Stimulated activated naive CD8-positive, alpha-beta T cell treated with anti-CD3 and anti-CD28 coated beads, Interleukin-15, amount 100 ng/mL, for 72 hours (primary cell): ENCODE data around the gene PRKACA.
A peak's percentile ranks its signal among the peaks of the same experiment; 100 is the strongest.

ENCODE experiments used
- ATAC-seq: fragments of 150-1000 bp; cut with Tn5 transposase; 2 replicates; pipeline ENCODE4 v1.10.0; 2021; ENCODE audit warnings: mild to moderate bottlenecking, moderate library complexity
- DNase-seq, 2 donors: peaks; one replicate each; pipeline ENCODE4 v3.0.0; 2021 to 2022
- H3K27ac Mint-ChIP-seq, 2 donors: one replicate each; pipeline ENCODE4 v1.8.0; 2022; ENCODE audit warnings: mild to moderate bottlenecking in 2 of 2, mixed read lengths in 2 of 2, moderate library complexity in 2 of 2
- H3K27me3 Mint-ChIP-seq: one replicate; pipeline ENCODE4 v1.8.0; 2022; ENCODE audit warnings: mixed read lengths
- H3K4me1 Mint-ChIP-seq: one replicate; pipeline ENCODE4 v1.8.0; 2022; ENCODE audit warnings: mild to moderate bottlenecking, mixed read lengths
- H3K4me3 Mint-ChIP-seq, 2 donors: one replicate each; pipeline ENCODE4 v1.8.0; 2022; ENCODE audit warnings: mild to moderate bottlenecking in 2 of 2, mixed read lengths in 2 of 2, moderate library complexity in 1 of 2
- H3K9me3 Mint-ChIP-seq, 2 donors: one replicate each; pipeline ENCODE4 v1.8.0; 2022; ENCODE audit warnings: mixed read lengths in 2 of 2

PRKACA gene

DNA sequence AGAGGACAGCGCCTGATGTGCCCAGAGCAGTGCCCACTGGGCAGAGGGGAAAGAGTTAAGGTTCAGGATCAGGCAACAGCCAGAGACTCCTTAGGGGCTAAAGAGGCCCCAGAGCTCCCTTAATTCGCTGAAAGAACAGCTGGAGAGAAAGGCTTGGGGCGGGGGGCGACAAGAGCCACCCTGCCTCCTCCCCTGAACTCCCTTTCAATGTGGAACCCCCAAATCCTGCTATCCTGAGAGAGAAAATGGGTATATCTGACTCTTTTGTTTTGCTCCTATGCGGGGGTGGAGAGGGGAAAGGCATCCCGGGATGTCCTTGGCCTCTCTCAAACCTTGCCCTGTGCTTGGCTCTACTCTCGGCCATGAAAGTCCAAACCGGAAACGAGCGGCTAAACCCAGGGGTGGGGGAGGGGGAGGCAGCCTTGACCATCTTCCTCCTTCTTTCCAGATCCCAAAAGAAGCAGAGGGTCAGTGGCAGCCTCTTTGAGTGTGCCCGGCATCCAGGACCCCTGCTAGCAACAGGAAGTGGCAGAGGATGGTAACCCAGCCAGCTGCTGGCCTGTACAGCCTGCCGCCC lies 4.7 kb downstream of the PRKACA start:
- Mint-ChIP-seq H3K27me3 (no peaks in the 10 kb centered on the region), H3K27ac (no peak overlapping the region), H3K4me3 (peak overlapping the region; percentile 1 to 29), H3K4me1 (peaks cover 61% of the 10 kb centered on the region), H3K9me3 (no peaks in the 10 kb centered on the region)
- ATAC-seq, result no peak
- DNase-seq, result no peak

GRCh38 chr19:14112051-14112808 lies 5.3 kb downstream of the PRKACA start:
- peaks cover 61% of the 10 kb centered on the region for H3K4me1 Mint-ChIP-seq
- ATAC-seq (no peak), DNase-seq (no peak)
- no peaks in the 10 kb centered on the region for H3K9me3 Mint-ChIP-seq
- H3K27ac Mint-ChIP-seq, result no peak overlapping the region
- H3K27me3 Mint-ChIP-seq, result no peaks in the 10 kb centered on the region
- H3K4me3 Mint-ChIP-seq, result peak overlapping the region; percentile 1 to 29

DNA sequence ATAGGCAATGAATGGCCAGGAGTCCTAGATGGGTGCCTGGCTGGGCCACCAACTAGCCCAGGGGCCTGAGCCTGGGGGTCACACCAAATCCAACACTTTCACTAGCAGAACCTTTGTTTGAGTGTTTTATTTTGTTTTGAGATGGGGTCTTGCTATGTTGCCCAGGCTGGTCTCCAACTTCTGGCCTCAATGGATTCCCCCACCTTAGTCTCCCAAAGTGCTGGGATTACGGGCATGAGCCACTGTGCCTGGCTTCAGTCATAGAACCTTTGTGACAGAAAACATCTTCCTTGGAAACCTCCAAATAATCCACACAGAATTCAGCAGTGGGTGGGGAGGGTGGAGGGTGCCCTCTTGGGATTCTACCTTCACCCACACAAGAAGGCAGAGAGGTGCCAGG lies 6.1 kb downstream of the PRKACA start:
- H3K4me1 Mint-ChIP-seq, result peaks cover 56% of the 10 kb centered on the region
- H3K9me3 Mint-ChIP-seq, result no peaks in the 10 kb centered on the region
- ATAC-seq, result no peak
- no peak overlapping the region for H3K27ac Mint-ChIP-seq
- H3K27me3 Mint-ChIP-seq, result no peaks in the 10 kb centered on the region
- no peak for DNase-seq
- H3K4me3 Mint-ChIP-seq, result no peak overlapping the region

DNA sequence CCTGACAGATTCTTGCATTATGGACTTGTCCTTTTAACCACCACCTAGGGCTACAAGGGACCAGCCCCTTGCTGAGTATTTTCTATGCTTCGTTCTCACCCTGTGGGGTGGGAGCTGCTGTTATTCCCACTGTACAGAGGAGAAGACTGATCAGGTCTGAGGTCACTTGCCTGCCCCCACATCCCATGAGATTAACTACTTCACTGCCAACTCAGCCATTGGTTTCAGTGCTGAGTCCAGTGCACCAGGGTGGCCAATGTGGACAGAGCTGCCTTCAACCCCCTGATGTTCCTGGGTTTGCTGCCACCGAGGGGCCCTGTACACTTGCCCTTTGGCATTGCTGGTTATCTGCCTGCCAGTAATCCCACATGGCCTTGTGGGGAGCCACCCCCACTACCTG lies 6.9 kb downstream of the PRKACA start:
- H3K27ac Mint-ChIP-seq, result no peak overlapping the region
- H3K27me3 Mint-ChIP-seq, result no peaks in the 10 kb centered on the region
- no peak overlapping the region for H3K4me3 Mint-ChIP-seq
- peaks cover 47% of the 10 kb centered on the region for H3K4me1 Mint-ChIP-seq
- ATAC-seq, result no peak
- no peak for DNase-seq
- no peaks in the 10 kb centered on the region for H3K9me3 Mint-ChIP-seq

DNA sequence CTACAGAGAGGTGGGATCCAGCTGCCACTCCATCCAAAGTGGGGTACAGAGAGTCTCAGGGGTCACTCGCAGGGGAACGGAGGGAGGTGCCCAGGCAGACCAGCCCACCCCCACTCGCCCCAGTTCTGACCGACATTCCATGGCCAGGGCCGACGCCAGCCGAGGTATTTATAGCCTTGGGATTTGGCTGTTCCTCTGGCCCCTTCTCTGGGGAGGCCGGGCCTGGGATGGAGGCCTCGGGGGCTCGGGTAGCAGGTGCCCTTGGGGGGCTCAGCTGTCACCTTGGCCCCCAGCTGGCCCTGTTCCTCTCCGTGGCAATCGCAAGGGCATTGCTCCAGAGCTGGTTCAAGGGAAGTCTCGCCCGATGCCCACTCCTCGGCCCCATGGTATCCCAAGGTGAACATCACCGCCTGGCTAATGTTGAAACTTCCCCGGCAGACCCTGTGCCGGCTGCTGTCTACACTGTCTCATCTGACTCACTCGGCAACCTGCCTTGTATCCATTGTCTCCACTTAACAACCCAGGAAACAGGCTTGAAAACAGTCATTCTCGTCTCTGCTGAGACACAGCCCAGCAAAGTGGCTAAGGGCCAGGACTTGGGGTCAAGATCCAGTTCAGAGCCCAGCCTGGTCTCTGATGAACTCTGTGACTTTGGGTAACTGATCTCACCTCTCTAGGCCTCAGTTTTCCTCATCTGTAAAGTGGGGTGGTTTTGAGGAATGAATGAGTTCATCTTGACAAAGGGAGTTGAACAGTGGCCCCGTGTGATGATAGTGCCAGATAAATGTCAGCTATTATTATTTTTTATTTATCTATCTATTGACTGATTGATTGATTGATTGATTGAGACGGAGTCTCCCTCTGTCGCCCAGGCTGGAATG lies 9.7 kb downstream of the PRKACA start:
- no peak overlapping the region for H3K27ac Mint-ChIP-seq
- H3K27me3 Mint-ChIP-seq, result no peaks in the 10 kb centered on the region
- H3K4me1 Mint-ChIP-seq, result peaks cover 23% of the 10 kb centered on the region
- H3K9me3 Mint-ChIP-seq, result no peaks in the 10 kb centered on the region
- no peak overlapping the region for H3K4me3 Mint-ChIP-seq
- no peak for ATAC-seq
- no peak for DNase-seq

GRCh38 chr19:14106840-14107239 lies 10.7 kb downstream of the PRKACA start:
- no peak overlapping the region for H3K4me3 Mint-ChIP-seq
- H3K4me1 Mint-ChIP-seq, result peaks cover 17% of the 10 kb centered on the region
- no peaks in the 10 kb centered on the region for H3K9me3 Mint-ChIP-seq
- no peak for DNase-seq
- no peak overlapping the region for H3K27ac Mint-ChIP-seq
- no peak for ATAC-seq
- no peaks in the 10 kb centered on the region for H3K27me3 Mint-ChIP-seq

GRCh38 chr19:14105680-14106079 lies 11.9 kb downstream of the PRKACA start:
- no peaks in the 10 kb centered on the region for H3K27me3 Mint-ChIP-seq
- ATAC-seq (no peak), DNase-seq (no peak)
- H3K4me3 Mint-ChIP-seq, result no peak overlapping the region
- peaks cover 10% of the 10 kb centered on the region for H3K4me1 Mint-ChIP-seq
- no peak overlapping the region for H3K27ac Mint-ChIP-seq
- H3K9me3 Mint-ChIP-seq, result no peaks in the 10 kb centered on the region

DNA sequence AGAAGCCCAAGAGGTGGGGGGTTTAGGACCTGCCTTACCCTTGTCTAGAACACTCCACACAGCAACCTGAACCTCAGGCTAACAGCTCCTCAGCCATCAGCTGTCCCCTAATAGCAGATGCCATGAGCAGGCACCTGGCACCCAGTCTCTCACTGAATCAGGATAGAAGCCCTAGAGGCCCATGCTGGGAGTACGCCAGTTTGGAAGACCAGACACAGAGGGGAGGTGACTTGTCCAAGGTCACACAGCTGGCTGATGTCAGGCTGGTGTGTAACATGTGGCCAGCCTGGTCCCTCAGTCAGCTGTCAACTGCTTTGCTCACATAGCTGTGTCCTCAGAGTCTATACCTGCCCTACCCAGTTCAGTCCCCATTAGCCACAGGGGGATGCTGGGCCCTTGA lies 14.3 kb downstream of the PRKACA start:
- no peak overlapping the region for H3K4me3 Mint-ChIP-seq
- H3K9me3 Mint-ChIP-seq, result no peaks in the 10 kb centered on the region
- ATAC-seq, result no peak
- no peak for DNase-seq
- peaks cover 6% of the 10 kb centered on the region for H3K4me1 Mint-ChIP-seq
- no peak overlapping the region for H3K27ac Mint-ChIP-seq
- no peaks in the 10 kb centered on the region for H3K27me3 Mint-ChIP-seq

DNA sequence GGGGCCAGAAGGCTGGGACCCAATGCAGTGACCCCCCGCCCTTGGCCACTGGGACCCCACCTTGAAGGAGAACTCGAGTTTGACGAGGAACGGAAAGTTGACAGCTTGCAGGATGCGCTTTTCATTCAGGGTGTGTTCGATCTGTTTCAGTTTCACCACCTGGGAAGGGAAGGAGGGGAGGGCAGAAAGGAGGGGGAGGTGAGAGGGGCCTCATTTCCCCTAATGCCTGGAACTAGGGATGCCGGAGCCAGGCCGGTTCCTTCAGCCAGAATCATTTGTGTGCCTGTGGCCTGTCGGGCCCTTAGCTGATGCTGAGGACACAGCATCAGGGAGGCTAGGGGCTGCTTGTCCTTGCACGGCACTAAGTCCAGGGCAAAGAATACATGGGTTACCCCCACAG lies 14.8 kb downstream of the PRKACA start:
- DNase-seq (no peak), ATAC-seq (no peak)
- Mint-ChIP-seq H3K9me3 (no peaks in the 10 kb centered on the region), H3K4me3 (no peak overlapping the region), H3K27me3 (no peaks in the 10 kb centered on the region), H3K27ac (no peak overlapping the region), H3K4me1 (peaks cover 6% of the 10 kb centered on the region)

DNA sequence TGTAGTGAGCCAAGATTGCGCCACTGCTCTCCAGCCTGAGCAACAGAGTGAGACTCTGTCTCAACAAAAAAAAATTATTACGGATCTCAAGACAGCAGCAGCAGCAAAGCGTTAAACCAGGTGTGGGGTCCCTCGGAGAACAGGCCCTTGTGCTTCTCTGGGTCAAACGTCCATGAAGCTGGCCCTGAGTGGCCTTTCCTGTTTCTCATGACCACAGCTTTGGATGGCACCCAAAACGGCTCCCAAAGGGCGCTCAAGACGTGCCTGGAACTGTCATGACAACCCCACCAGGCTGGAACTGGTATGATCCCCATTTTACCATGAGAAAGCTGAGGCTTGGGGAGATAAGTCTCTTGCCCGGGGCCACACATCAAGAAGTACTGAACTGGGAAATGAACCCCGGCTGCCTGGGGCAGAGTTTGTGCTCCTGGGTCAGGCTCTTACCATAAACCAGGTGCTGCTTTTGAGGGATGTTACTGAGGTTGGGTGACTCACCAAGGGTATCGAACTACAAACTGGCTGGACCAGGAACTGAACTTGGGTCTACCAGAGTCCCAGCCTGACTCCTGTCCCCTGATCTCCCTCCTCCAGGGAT lies 15.4 kb downstream of the PRKACA start:
- Mint-ChIP-seq H3K9me3 (no peaks in the 10 kb centered on the region), H3K27me3 (no peaks in the 10 kb centered on the region), H3K27ac (no peak overlapping the region), H3K4me1 (peaks cover 6% of the 10 kb centered on the region), H3K4me3 (no peak overlapping the region)
- ATAC-seq (no peak), DNase-seq (no peak)

DNA sequence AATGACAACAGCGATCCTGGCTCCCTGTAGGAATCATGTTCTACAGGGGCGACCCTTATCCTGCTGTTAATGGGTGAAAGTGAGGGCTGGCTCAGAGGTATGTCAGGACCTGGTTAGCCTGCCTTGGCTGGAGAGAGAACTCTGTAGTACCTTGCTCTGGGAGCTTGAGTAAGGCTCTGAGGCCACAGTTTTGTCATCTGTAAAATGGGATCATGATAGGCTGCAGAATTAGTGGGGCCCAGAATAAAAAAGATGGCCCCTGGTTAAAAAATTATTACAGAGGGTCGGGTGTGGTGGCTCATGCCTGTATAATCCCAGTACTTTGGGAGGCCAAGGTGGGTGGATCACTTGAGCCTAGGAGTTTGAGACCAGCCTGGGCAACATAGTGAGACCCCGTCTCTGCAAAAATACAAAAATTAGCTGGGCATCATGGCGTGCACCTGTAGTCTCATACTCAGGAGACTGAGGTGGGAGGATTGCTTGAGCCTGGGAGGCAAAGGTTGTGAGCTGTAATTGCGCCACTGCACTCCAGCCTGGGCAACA lies 16.5 kb downstream of the PRKACA start:
- peaks cover 6% of the 10 kb centered on the region for H3K4me1 Mint-ChIP-seq
- no peaks in the 10 kb centered on the region for H3K9me3 Mint-ChIP-seq
- no peaks in the 10 kb centered on the region for H3K27me3 Mint-ChIP-seq
- peak overlapping the region in 1 of 2 donors; percentile 12 for H3K27ac Mint-ChIP-seq
- DNase-seq (no peak), ATAC-seq (no peak)
- H3K4me3 Mint-ChIP-seq, result no peak overlapping the region

- Mint-ChIP-seq H3K4me3 (no peak overlapping the region), H3K27me3 (no peaks in the 10 kb centered on the region), H3K27ac (peak overlapping the region in 1 of 2 donors; percentile 75), H3K9me3 (peaks cover 8% of the 10 kb centered on the region in 2 donors), H3K4me1 (peaks cover 1% of the 10 kb centered on the region)
- DNase-seq, result no peak
- no peak for ATAC-seq
Measured at GRCh38 chr19:14097532-14098151, 19.9 kb downstream of the PRKACA start.

- DNase-seq, result no peak
- no peak for ATAC-seq
- Mint-ChIP-seq H3K27ac (no peak overlapping the region), H3K4me3 (no peak overlapping the region), H3K4me1 (peaks cover 10% of the 10 kb centered on the region), H3K27me3 (no peaks in the 10 kb centered on the region), H3K9me3 (peaks cover 8% of the 10 kb centered on the region in 2 donors)
Measured at GRCh38 chr19:14096272-14096992, 21.1 kb downstream of the PRKACA start.

GRCh38 chr19:14094854-14095253 lies 22.7 kb downstream of the PRKACA start:
- DNase-seq (no peak), ATAC-seq (no peak)
- Mint-ChIP-seq H3K4me3 (no peak overlapping the region), H3K27ac (no peak overlapping the region), H3K9me3 (peaks cover 8% of the 10 kb centered on the region in 2 donors), H3K27me3 (no peaks in the 10 kb centered on the region), H3K4me1 (peaks cover 13% of the 10 kb centered on the region)
